MCF 10A (cell line): ENCODE measurements around the gene TMEM232. TPM values are rescaled to one million over a fixed set of nuclear protein-coding genes. Genes with fewer than 3 reads are reported as not detected.

Experiments used
- BruUV-seq: library from RNA; stranded (reverse); fragments of 400-500 nt; replicated peaks from 2 replicates; lab custom pipeline; 2021; lab: Mats Ljungman, UMichigan
- CTCF ChIA-PET: fragments of 300-600 bp; sonication (Branson Sonifier 250); formaldehyde crosslinking; extraction: SDS; loops from one replicate; lab custom pipeline; 2021; ENCODE audit warnings: antibody characterized with exemption, inconsistent platforms; lab: Yijun Ruan, JAX
- POLR2A ChIA-PET: fragments of 300-600, 350-650 bp; sonication (Branson Sonifier 250); formaldehyde crosslinking; extraction: SDS; loops from one replicate; lab custom pipeline; 2020; ENCODE audit warnings: antibody characterized with exemption, inconsistent platforms; lab: Yijun Ruan, JAX
- DNase-seq: peaks from one replicate; pipeline ENCODE4 v3.0.0-alpha.2; 2018; ENCODE audit not compliant: unreplicated experiment
- H3K27ac Mint-ChIP-seq: one replicate; pipeline ENCODE4 v1.8.0; 2022; ENCODE audit warnings: mild to moderate bottlenecking, low read depth, mixed read lengths; ENCODE audit not compliant: unreplicated experiment
- H3K27me3 Mint-ChIP-seq: one replicate; pipeline ENCODE4 v1.8.0; 2022; ENCODE audit warnings: mixed read lengths; ENCODE audit not compliant: insufficient read depth, unreplicated experiment
- H3K36me3 Mint-ChIP-seq: one replicate; pipeline ENCODE4 v1.8.0; 2022; ENCODE audit warnings: mild to moderate bottlenecking, moderate library complexity, mixed read lengths; ENCODE audit not compliant: insufficient read depth, unreplicated experiment
- H3K4me1 Mint-ChIP-seq: one replicate; pipeline ENCODE4 v1.8.0; 2022; ENCODE audit warnings: mixed read lengths; ENCODE audit not compliant: insufficient read depth, unreplicated experiment
- H3K4me3 Mint-ChIP-seq: one replicate; pipeline ENCODE4 v1.8.0; 2022; ENCODE audit warnings: mild to moderate bottlenecking, moderate library complexity, mixed read lengths; ENCODE audit not compliant: unreplicated experiment
- H3K9me3 Mint-ChIP-seq: one replicate; pipeline ENCODE4 v1.8.0; 2022; ENCODE audit warnings: mixed read lengths; ENCODE audit not compliant: unreplicated experiment
- CTCF ChIP-seq: fragments of 200-600 bp; IDR thresholded peaks from one replicate; pipeline ENCODE4 v1.8.0; 2022; ENCODE audit warnings: antibody characterized with exemption, mild to moderate bottlenecking; ENCODE audit not compliant: unreplicated experiment
- intact Hi-C: fragments of 100-400 bp; cut with micrococcal nuclease; formaldehyde crosslinking; loops from 2 replicates; pipeline ENCODE4 v1.14.1; 2022
- total RNA-seq: library from RNA; stranded (reverse); gene quantifications from 2 replicates; pipeline ENCODE4 v1.2.3, GENCODE V29; 2022

Gene TMEM232
- total RNA-seq, 1 experiment from 2014 or later, result 2.8 TPM

GRCh38 chr5:110477911-110478310 is 248.6 kb downstream of the TMEM232 start:
- CTCF ChIA-PET, result no interaction called here
- H3K27ac Mint-ChIP-seq, result no peak overlapping the region
- intact Hi-C loops, result no loop called here

GRCh38 chr5:110476164-110476563 is 250.3 kb downstream of the TMEM232 start:
- no peak for DNase-seq
- H3K4me3 Mint-ChIP-seq, result no peak overlapping the region
- TF ChIP-seq CTCF, result no peak
- no peak overlapping the region for H3K27ac Mint-ChIP-seq
- BruUV-seq, result no TSS peak
- POLR2A ChIA-PET, result no interaction called here
- peaks cover 10% of the 10 kb centered on the region for H3K9me3 Mint-ChIP-seq
- intact Hi-C loops, result no loop called here
- CTCF ChIA-PET, result interaction anchor here (0.6 kb wide), 1 partner anchor 77 kb away, joined by 3 read pairs; no protein-coding TSS in a partner anchor
- peaks cover 9% of the 10 kb centered on the region for H3K4me1 Mint-ChIP-seq
- peaks cover 28% of the 10 kb centered on the region for H3K27me3 Mint-ChIP-seq
- H3K36me3 Mint-ChIP-seq, result no peaks in the 10 kb centered on the region

More at GRCh38 chr5:110477911-110478310, 248.6 kb downstream of the TMEM232 start:
- peak; percentile 46 for DNase-seq
- no peaks in the 10 kb centered on the region for H3K36me3 Mint-ChIP-seq
- H3K27me3 Mint-ChIP-seq, result peaks cover 41% of the 10 kb centered on the region
- no TSS peak for BruUV-seq
- H3K9me3 Mint-ChIP-seq, result no peaks in the 10 kb centered on the region
- POLR2A ChIA-PET, result interaction anchor here (0.7 kb wide), 1 partner anchor 9 kb away, joined by 4 read pairs; no protein-coding TSS in a partner anchor
- no peak overlapping the region for H3K4me3 Mint-ChIP-seq
- peaks cover 9% of the 10 kb centered on the region for H3K4me1 Mint-ChIP-seq
- no peak for TF ChIP-seq CTCF

- peaks cover 31% of the 10 kb centered on the region for H3K27me3 Mint-ChIP-seq
- H3K36me3 Mint-ChIP-seq, result no peaks in the 10 kb centered on the region
- no peak overlapping the region for H3K4me3 Mint-ChIP-seq
- no peak for TF ChIP-seq CTCF
- H3K27ac Mint-ChIP-seq, result no peak overlapping the region
- ChIA-PET CTCF (no interaction called here), POLR2A (no interaction called here)
- DNase-seq, result no peak
- no TSS peak for BruUV-seq
- H3K4me1 Mint-ChIP-seq, result peaks cover 9% of the 10 kb centered on the region
- peaks cover 16% of the 10 kb centered on the region for H3K9me3 Mint-ChIP-seq
- intact Hi-C loops, result no loop called here
Measured at GRCh38 chr5:110475529-110475928, 250.9 kb downstream of the TMEM232 start.

GRCh38 chr5:110469486-110469885 is 257.0 kb downstream of the TMEM232 start:
- Mint-ChIP-seq H3K4me3 (no peak overlapping the region), H3K9me3 (peaks cover 16% of the 10 kb centered on the region), H3K36me3 (no peaks in the 10 kb centered on the region), H3K4me1 (no peaks in the 10 kb centered on the region), H3K27ac (no peak overlapping the region), H3K27me3 (peaks cover 12% of the 10 kb centered on the region)
- intact Hi-C loops, result no loop called here
- TF ChIP-seq CTCF, result no peak
- no peak for DNase-seq
- ChIA-PET CTCF (interaction anchor here (1.0 kb wide), 1 partner anchor 247 kb away, joined by 3 read pairs; no protein-coding TSS in a partner anchor), POLR2A (interaction anchor here (0.5 to 1.3 kb wide), 2 partner anchors 9 to 213 kb away, joined by 4 read pairs; no protein-coding TSS in a partner anchor)
- no TSS peak for BruUV-seq
